ENCODE measurements around the gene ADGRE2. TPM values are rescaled to one million over a fixed set of nuclear protein-coding genes. Genes with fewer than 3 reads are reported as not detected.
A peak's percentile ranks its signal among the peaks of the same experiment; 100 is the strongest.

The ADGRE2 gene
- total and polyA plus RNA-seq, 4 donors, result 0.40 to 5.3 (median 1.2) TPM

DNA sequence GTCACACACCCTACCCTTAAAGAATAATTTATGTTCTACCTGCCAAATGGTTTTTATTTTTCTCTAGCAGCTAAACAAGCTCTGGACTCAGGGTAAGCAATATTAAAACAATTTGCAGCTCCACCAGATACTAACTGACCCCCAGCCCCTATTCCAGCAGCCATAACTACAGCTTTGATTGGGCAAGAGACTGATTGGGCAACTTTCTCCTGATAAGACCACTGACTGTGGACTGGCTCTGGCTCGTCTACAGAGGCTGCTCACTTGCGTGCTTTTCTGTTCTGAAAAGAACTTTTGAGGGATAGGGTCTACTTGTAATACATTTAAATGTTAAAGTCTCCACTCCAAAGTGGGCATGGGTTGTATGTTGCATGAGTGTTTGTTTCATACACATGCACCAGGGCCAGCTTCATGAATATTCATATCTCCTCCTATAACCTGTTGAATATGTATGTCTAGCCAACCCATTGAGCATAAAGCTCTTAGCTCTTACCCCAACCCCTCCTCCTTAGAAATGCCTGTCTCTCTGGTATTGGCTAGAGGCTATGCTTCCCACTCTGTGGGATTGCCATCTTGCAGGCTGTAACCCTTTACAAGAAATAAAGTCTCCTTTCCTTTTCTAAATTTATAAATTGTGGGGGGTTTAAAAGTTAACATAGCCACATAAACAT is 36.8 kb upstream of the ADGRE2 start:
- Histone ChIP-seq H3K27me3 (ENCODE audit: control insufficient read depth in 4 of 4, insufficient read depth in 4 of 4, low read length in 3 of 4) (no peaks in the 10 kb centered on the region), H3K9ac (ENCODE audit: low read depth in 1 of 2, low read length in 2 of 2) (no peak overlapping the region), H3K27ac (ENCODE audit: low read depth in 1 of 2, low read length in 2 of 2) (no peak overlapping the region), H3K4me3 (ENCODE audit: low read depth in 1 of 3, low read length in 3 of 3) (no peak overlapping the region), H3K9me3 (ENCODE audit: control insufficient read depth in 4 of 4, low read length in 3 of 4) (no peaks in the 10 kb centered on the region), H3K4me1 (ENCODE audit: control insufficient read depth in 4 of 4, insufficient read depth in 4 of 4, low read length in 3 of 4) (no peaks in the 10 kb centered on the region), H3K36me3 (ENCODE audit: control insufficient read depth in 4 of 4, insufficient read depth in 3 of 4, low read depth in 1 of 4, low read length in 3 of 4) (no peaks in the 10 kb centered on the region)
- WGBS, result 37% methylated on average over 2 of the region's 2 CpGs
- DNase-seq (ENCODE audit: low spot score), result peak; percentile 35
- TF ChIP-seq TAF1 (conservative IDR thresholded peaks at IDR 0.05) (no peak), GABPA (IDR thresholded peaks at IDR 0.05 in 1 of 2, conservative IDR thresholded peaks at IDR 0.05 in 1 of 2) (no peak), NR2F2 (IDR thresholded peaks at IDR 0.05) (no peak), JUND (IDR thresholded peaks at IDR 0.05) (no peak), SP1 (IDR thresholded peaks at IDR 0.05) (no peak), FOXA2 (IDR thresholded peaks at IDR 0.05) (no peak), RAD21 (IDR thresholded peaks at IDR 0.05) (no peak), YY1 (IDR thresholded peaks at IDR 0.05) (no peak), FOXA1 (IDR thresholded peaks at IDR 0.05) (no peak), RXRA (IDR thresholded peaks at IDR 0.05) (no peak), EGR1 (IDR thresholded peaks at IDR 0.05; ENCODE audit: low read depth in 2 of 2) (no peak), HNF4A (conservative IDR thresholded peaks at IDR 0.05) (no peak), HNF4G (IDR thresholded peaks at IDR 0.05) (no peak)
- TF ChIP-seq, protein P1, sequence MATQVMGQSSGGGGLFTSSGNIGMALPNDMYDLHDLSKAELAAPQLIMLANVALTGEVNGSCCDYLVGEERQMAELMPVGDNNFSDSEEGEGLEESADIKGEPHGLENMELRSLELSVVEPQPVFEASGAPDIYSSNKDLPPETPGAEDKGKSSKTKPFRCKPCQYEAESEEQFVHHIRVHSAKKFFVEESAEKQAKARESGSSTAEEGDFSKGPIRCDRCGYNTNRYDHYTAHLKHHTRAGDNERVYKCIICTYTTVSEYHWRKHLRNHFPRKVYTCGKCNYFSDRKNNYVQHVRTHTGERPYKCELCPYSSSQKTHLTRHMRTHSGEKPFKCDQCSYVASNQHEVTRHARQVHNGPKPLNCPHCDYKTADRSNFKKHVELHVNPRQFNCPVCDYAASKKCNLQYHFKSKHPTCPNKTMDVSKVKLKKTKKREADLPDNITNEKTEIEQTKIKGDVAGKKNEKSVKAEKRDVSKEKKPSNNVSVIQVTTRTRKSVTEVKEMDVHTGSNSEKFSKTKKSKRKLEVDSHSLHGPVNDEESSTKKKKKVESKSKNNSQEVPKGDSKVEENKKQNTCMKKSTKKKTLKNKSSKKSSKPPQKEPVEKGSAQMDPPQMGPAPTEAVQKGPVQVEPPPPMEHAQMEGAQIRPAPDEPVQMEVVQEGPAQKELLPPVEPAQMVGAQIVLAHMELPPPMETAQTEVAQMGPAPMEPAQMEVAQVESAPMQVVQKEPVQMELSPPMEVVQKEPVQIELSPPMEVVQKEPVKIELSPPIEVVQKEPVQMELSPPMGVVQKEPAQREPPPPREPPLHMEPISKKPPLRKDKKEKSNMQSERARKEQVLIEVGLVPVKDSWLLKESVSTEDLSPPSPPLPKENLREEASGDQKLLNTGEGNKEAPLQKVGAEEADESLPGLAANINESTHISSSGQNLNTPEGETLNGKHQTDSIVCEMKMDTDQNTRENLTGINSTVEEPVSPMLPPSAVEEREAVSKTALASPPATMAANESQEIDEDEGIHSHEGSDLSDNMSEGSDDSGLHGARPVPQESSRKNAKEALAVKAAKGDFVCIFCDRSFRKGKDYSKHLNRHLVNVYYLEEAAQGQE (IDR thresholded peaks at IDR 0.05), result no peak
- TF ChIP-seq, protein P2, sequence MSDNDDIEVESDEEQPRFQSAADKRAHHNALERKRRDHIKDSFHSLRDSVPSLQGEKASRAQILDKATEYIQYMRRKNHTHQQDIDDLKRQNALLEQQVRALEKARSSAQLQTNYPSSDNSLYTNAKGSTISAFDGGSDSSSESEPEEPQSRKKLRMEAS (IDR thresholded peaks at IDR 0.05), result no peak
- TF ChIP-seq, protein P3, sequence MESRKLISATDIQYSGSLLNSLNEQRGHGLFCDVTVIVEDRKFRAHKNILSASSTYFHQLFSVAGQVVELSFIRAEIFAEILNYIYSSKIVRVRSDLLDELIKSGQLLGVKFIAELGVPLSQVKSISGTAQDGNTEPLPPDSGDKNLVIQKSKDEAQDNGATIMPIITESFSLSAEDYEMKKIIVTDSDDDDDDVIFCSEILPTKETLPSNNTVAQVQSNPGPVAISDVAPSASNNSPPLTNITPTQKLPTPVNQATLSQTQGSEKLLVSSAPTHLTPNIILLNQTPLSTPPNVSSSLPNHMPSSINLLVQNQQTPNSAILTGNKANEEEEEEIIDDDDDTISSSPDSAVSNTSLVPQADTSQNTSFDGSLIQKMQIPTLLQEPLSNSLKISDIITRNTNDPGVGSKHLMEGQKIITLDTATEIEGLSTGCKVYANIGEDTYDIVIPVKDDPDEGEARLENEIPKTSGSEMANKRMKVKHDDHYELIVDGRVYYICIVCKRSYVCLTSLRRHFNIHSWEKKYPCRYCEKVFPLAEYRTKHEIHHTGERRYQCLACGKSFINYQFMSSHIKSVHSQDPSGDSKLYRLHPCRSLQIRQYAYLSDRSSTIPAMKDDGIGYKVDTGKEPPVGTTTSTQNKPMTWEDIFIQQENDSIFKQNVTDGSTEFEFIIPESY (IDR thresholded peaks at IDR 0.05), result no peak
- TF ChIP-seq, protein P4, sequence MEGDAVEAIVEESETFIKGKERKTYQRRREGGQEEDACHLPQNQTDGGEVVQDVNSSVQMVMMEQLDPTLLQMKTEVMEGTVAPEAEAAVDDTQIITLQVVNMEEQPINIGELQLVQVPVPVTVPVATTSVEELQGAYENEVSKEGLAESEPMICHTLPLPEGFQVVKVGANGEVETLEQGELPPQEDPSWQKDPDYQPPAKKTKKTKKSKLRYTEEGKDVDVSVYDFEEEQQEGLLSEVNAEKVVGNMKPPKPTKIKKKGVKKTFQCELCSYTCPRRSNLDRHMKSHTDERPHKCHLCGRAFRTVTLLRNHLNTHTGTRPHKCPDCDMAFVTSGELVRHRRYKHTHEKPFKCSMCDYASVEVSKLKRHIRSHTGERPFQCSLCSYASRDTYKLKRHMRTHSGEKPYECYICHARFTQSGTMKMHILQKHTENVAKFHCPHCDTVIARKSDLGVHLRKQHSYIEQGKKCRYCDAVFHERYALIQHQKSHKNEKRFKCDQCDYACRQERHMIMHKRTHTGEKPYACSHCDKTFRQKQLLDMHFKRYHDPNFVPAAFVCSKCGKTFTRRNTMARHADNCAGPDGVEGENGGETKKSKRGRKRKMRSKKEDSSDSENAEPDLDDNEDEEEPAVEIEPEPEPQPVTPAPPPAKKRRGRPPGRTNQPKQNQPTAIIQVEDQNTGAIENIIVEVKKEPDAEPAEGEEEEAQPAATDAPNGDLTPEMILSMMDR (IDR thresholded peaks at IDR 0.05; ENCODE audit: low read depth, low read length, missing input control), result no peak
- TF ChIP-seq, protein P5, sequence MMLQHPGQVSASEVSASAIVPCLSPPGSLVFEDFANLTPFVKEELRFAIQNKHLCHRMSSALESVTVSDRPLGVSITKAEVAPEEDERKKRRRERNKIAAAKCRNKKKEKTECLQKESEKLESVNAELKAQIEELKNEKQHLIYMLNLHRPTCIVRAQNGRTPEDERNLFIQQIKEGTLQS (IDR thresholded peaks at IDR 0.05), result no peak
